Retina (tissue), 1 donor: ENCODE data around the gene DPH1.

ENCODE experiments used
- DNase-seq: peaks from one replicate; pipeline ENCODE4 v3.0.0-alpha.2; 2016

Gene DPH1

GRCh38 chr17:2050300-2051060 lies 20.5 kb downstream of the DPH1 start:
- peak; percentile 60 for DNase-seq

- DNase-seq, result no peak
Observed at GRCh38 chr17:2051061-2051932, 21.3 kb downstream of the DPH1 start.

GRCh38 chr17:2051933-2052559 lies 22.1 kb downstream of the DPH1 start:
- DNase-seq, result peak; percentile 54

DNA sequence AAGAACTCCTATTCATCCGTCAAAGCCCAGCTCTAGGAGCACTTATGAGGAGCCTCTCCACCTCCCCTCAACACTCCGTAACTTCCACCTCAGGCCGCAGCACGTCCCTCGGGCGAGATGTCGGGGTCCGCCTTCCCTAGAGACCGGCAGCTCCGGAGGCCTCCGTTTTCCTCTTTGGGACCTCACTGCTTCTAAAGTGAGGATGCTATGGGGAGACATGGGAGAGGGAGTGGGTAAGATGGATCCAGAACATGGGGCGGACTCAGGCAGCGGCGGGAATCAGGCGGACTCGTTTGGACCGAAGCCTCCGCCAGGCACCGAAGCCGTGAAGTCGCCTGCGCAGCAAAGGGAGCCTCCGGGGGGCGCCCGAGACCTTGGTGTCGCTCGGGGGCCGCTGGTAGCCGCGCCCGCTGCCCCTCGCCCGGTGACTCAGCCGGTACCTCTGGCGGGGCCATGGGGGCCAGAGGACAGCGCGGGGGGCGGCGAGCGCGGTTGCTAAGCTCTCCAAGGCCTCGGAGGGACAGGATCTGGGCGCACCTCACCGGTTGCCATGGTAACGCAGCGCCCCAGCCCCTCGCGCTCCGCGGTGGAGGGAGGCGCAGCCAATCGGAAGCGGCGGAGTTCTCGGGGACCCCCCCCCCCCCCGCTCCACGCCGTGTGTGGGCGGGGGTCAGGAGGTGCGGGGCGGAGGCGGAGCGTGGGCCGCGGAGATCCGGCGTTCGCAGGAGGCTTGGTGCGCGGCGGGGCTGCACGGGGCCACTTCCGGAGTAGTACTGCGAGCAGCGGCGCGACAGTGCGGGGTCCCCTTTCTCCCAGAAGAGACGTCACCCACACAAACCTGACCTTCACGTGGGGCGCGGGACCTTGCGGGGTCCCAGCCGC lies 23.7 kb downstream of the DPH1 start:
- peak; percentile 81 for DNase-seq

GRCh38 chr17:2054262-2054511 lies 24.2 kb downstream of the DPH1 start:
- DNase-seq, result no peak

- peak; percentile 92 for DNase-seq
Observed at GRCh38 chr17:2054512-2055291, 24.7 kb downstream of the DPH1 start, which contains the start of gene HIC1. Gene HIC1, plus strand, starts transcription at chr17:2055103. Its CDS starts 1,588 bp downstream, at chr17:2056691.

- no peak for DNase-seq
Observed at GRCh38 chr17:2055292-2056205, 25.6 kb downstream of the DPH1 start.

DNA sequence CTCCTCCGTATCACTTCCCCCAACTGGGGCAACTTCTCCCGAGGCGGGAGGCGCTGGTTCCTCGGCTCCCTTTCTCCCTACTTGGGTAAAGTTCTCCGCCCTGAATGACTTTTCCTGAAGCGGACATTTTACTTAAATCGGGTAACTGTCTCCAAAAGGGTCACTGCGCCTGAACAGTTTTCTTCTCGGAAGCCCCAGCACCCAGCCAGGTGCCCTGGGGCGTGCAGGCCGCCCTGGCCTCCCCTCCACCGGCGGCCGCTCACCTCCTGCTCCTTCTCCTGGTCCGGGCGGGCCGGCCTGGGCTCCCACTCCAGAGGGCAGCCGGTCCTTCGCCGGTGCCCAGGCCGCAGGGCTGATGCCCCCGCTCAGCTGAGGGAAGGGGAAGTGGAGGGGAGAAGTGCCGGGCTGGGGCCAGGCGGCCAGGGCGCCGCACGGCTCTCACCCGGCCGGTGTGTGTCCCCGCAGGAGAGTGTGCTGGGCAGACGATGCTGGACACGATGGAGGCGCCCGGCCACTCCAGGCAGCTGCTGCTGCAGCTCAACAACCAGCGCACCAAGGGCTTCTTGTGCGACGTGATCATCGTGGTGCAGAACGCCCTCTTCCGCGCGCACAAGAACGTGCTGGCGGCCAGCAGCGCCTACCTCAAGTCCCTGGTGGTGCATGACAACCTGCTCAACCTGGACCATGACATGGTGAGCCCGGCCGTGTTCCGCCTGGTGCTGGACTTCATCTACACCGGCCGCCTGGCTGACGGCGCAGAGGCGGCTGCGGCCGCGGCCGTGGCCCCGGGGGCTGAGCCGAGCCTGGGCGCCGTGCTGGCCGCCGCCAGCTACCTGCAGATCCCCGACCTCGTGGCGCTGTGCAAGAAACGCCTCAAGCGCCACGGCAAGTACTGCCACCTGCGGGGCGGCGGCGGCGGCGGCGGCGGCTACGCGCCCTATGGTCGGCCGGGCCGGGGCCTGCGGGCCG lies 26.5 kb downstream of the DPH1 start:
- DNase-seq, result peak; percentile 68

GRCh38 chr17:2057175-2057759 lies 27.3 kb downstream of the DPH1 start:
- DNase-seq, result peak; percentile 65

DNA sequence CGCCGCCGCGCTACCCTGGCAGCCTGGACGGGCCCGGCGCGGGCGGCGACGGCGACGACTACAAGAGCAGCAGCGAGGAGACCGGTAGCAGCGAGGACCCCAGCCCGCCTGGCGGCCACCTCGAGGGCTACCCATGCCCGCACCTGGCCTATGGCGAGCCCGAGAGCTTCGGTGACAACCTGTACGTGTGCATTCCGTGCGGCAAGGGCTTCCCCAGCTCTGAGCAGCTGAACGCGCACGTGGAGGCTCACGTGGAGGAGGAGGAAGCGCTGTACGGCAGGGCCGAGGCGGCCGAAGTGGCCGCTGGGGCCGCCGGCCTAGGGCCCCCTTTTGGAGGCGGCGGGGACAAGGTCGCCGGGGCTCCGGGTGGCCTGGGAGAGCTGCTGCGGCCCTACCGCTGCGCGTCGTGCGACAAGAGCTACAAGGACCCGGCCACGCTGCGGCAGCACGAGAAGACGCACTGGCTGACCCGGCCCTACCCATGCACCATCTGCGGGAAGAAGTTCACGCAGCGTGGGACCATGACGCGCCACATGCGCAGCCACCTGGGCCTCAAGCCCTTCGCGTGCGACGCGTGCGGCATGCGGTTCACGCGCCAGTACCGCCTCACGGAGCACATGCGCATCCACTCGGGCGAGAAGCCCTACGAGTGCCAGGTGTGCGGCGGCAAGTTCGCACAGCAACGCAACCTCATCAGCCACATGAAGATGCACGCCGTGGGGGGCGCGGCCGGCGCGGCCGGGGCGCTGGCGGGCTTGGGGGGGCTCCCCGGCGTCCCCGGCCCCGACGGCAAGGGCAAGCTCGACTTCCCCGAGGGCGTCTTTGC lies 28.0 kb downstream of the DPH1 start:
- peak; percentile 74 for DNase-seq

- DNase-seq, result peak; percentile 52
Observed at GRCh38 chr17:2058586-2059546, 28.9 kb downstream of the DPH1 start.

GRCh38 chr17:2059547-2060384 lies 29.8 kb downstream of the DPH1 start:
- DNase-seq, result no peak

- DNase-seq, result no peak
Observed at GRCh38 chr17:2060385-2060658, 30.4 kb downstream of the DPH1 start.

GRCh38 chr17:2060681-2061440 lies 30.9 kb downstream of the DPH1 start:
- DNase-seq, result no peak

DNA sequence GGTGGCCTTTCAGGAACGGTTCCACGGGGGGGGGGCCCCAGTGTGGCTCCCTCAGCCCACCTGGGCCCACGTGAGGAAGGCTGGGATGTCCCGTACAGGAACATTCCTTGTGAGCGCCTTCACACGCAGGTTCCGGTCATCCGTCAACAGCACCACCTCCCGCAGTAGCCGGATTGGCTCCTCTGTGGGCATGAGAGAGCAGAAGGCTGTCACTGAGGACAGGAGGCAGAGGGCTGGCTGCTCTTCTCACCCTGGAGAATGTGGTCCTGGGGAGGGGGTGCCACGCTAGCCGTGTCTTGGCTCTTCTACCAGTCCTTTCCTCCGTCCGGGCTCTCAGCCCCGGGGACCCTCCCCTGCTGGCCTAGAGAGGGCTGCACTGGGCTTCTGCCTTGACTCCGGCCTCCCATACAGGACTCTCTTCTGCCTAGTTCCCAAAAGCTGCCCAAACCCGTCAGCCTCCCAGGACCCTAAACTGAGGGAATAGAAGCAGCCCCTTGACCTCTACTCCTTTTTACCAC lies 31.5 kb downstream of the DPH1 start:
- DNase-seq, result no peak
